UCSD-AML1 (cell line): ENCODE data around the gene AUTS2.

ENCODE experiments used
- DNase-seq: peaks from one replicate; lab custom pipeline; 2025; ENCODE audit not compliant: unreplicated experiment; lab: John Stamatoyannopoulos, UW

Gene AUTS2

GRCh38 chr7:69598081-69598486 is at the start of gene AUTS2:
TSS of gene AUTS2 (plus strand) at chr7:69598475. CDS start at chr7:69599654, 1,179 bp downstream.
- no peak for DNase-seq

- no peak for DNase-seq
These were observed 47.3 kb upstream of the AUTS2 start for GRCh38 chr7:69550991-69551390.

- no peak for DNase-seq
These were observed 45.1 kb upstream of the AUTS2 start for GRCh38 chr7:69553190-69553589.

GRCh38 chr7:69561266-69561960 is 36.9 kb upstream of the AUTS2 start:
- DNase-seq: no peak

GRCh38 chr7:69564454-69565417 is 33.5 kb upstream of the AUTS2 start:
- no peak for DNase-seq

- no peak for DNase-seq
These were observed 30.5 kb upstream of the AUTS2 start for GRCh38 chr7:69567800-69568199.

GRCh38 chr7:69568266-69568665 is 30.0 kb upstream of the AUTS2 start:
- DNase-seq: no peak

- no peak for DNase-seq
These were observed 22.6 kb upstream of the AUTS2 start for GRCh38 chr7:69575651-69576050.

GRCh38 chr7:69577221-69577620 is 21.1 kb upstream of the AUTS2 start:
- DNase-seq: no peak

- no peak for DNase-seq
These were observed 13.1 kb upstream of the AUTS2 start for GRCh38 chr7:69585169-69585568.

- no peak for DNase-seq
These were observed 12.0 kb upstream of the AUTS2 start for GRCh38 chr7:69586321-69586720.

- no peak for DNase-seq
These were observed 9.5 kb upstream of the AUTS2 start for GRCh38 chr7:69588773-69589172.

- no peak for DNase-seq
These were observed 6.5 kb upstream of the AUTS2 start for GRCh38 chr7:69591805-69592204.

- no peak for DNase-seq
These were observed 4.8 kb upstream of the AUTS2 start for GRCh38 chr7:69593511-69593910.

- DNase-seq: no peak
These were observed 2.9 kb upstream of the AUTS2 start for GRCh38 chr7:69595415-69595814.

- DNase-seq: no peak
These were observed 2.2 kb upstream of the AUTS2 start for GRCh38 chr7:69596056-69596455.

GRCh38 chr7:69596723-69597277 is 1.5 kb upstream of the AUTS2 start:
- DNase-seq: no peak

- DNase-seq: no peak
These were observed 798 bp upstream of the AUTS2 start for GRCh38 chr7:69597278-69598076.

GRCh38 chr7:69598487-69599285 is 411 bp downstream of the AUTS2 start:
- no peak for DNase-seq

GRCh38 chr7:69599286-69599954 is 1.1 kb downstream of the AUTS2 start:
- no peak for DNase-seq
